Measurements from ENCODE around the gene MPI. TPM values are rescaled to one million over a fixed set of nuclear protein-coding genes. Genes with fewer than 3 reads are reported as not detected.

Gene MPI
- total RNA-seq, 3 donors from 2014 or later (not counting 1 experiment from before 2014, with no cell fraction given), result 15.7 to 20.4 (median 18.8) TPM

GRCh38 chr15:74896316-74896715, 6.5 kb downstream of the MPI start:
- Mint-ChIP-seq H3K4me1 (peaks cover 20 to 24% of the 10 kb centered on the region in 2 donors), H3K9me3 (no peaks in the 10 kb centered on the region), H3K27ac (no peak overlapping the region), H3K27me3 (ENCODE audit: low read depth in 2 of 2) (no peaks in the 10 kb centered on the region), H3K4me3 (no peak overlapping the region), H3K36me3 (no peaks in the 10 kb centered on the region)
- no peak for ATAC-seq
- Histone ChIP-seq H3K9me3 (ENCODE audit: control insufficient read depth, insufficient read depth, low read length) (no peaks in the 10 kb centered on the region), H3K4me1 (ENCODE audit: control insufficient read depth, insufficient read depth, low read length) (peaks cover 28% of the 10 kb centered on the region), H3K27ac (ENCODE audit: low read length) (no peak overlapping the region), H3K27me3 (ENCODE audit: control insufficient read depth, insufficient read depth, low read length) (no peaks in the 10 kb centered on the region), H3K36me3 (ENCODE audit: control insufficient read depth, insufficient read depth, low read length) (peaks cover 25% of the 10 kb centered on the region), H3K4me3 (ENCODE audit: low read length) (no peak overlapping the region)
- intact Hi-C loops (cut with micrococcal nuclease), result no loop called here
- WGBS (ENCODE audit: insufficient coverage), result 95% methylated on average over 3 of the region's 3 CpGs
- no peak for DNase-seq
- no peak for TF ChIP-seq CTCF (IDR thresholded peaks at IDR 0.05)

- Mint-ChIP-seq H3K9me3 (no peaks in the 10 kb centered on the region), H3K4me1 (peaks cover 20 to 29% of the 10 kb centered on the region in 2 donors), H3K27ac (peak overlapping the region in 1 of 2 donors; percentile 38), H3K27me3 (ENCODE audit: low read depth in 2 of 2) (no peaks in the 10 kb centered on the region), H3K4me3 (no peak overlapping the region), H3K36me3 (no peaks in the 10 kb centered on the region)
- DNase-seq (no peak), ATAC-seq (no peak)
- H3K36me3 ChIP-seq (ENCODE audit: control insufficient read depth, insufficient read depth, low read length), result peaks cover 32% of the 10 kb centered on the region
- no peak overlapping the region for H3K27ac ChIP-seq (ENCODE audit: low read length)
- H3K9me3 ChIP-seq (ENCODE audit: control insufficient read depth, insufficient read depth, low read length), result no peaks in the 10 kb centered on the region
- no peak overlapping the region for H3K4me3 ChIP-seq (ENCODE audit: low read length)
- 80% methylated on average over 6 of the region's 6 CpGs for WGBS (ENCODE audit: insufficient coverage)
- TF ChIP-seq CTCF (IDR thresholded peaks at IDR 0.05), result no peak
- peaks cover 32% of the 10 kb centered on the region for H3K4me1 ChIP-seq (ENCODE audit: control insufficient read depth, insufficient read depth, low read length)
- H3K27me3 ChIP-seq (ENCODE audit: control insufficient read depth, insufficient read depth, low read length), result no peaks in the 10 kb centered on the region
- intact Hi-C loops (cut with micrococcal nuclease), result no loop called here
Measured at GRCh38 chr15:74897300-74897701, 7.5 kb downstream of the MPI start.

GRCh38 chr15:74901612-74902063, 11.8 kb downstream of the MPI start:
- Mint-ChIP-seq H3K36me3 (no peaks in the 10 kb centered on the region), H3K4me1 (peaks cover 22 to 31% of the 10 kb centered on the region in 2 donors), H3K27ac (peak overlapping the region; percentile 31 to 61), H3K9me3 (no peaks in the 10 kb centered on the region), H3K27me3 (ENCODE audit: low read depth in 2 of 2) (no peaks in the 10 kb centered on the region), H3K4me3 (no peak overlapping the region)
- peak; percentile 88 for TF ChIP-seq CTCF (IDR thresholded peaks at IDR 0.05)
- intact Hi-C loops (cut with micrococcal nuclease), result loop anchor here (1.0 to 2.0 kb wide), 2 partner anchors 130 to 267 kb away; no protein-coding TSS in a partner anchor
- Histone ChIP-seq H3K36me3 (ENCODE audit: control insufficient read depth, insufficient read depth, low read length) (peaks cover 53% of the 10 kb centered on the region), H3K4me3 (ENCODE audit: low read length) (no peak overlapping the region), H3K4me1 (ENCODE audit: control insufficient read depth, insufficient read depth, low read length) (peaks cover 26% of the 10 kb centered on the region), H3K27ac (ENCODE audit: low read length) (peak overlapping the region; percentile 14), H3K27me3 (ENCODE audit: control insufficient read depth, insufficient read depth, low read length) (no peaks in the 10 kb centered on the region), H3K9me3 (ENCODE audit: control insufficient read depth, insufficient read depth, low read length) (no peaks in the 10 kb centered on the region)
- DNase-seq (peak; percentile 44 to 80), ATAC-seq (peak; percentile 67 to 77 (median 74))
- 33% methylated on average over 5 of the region's 5 CpGs for WGBS (ENCODE audit: insufficient coverage)

All from natural killer cell (primary cell).